GM23338 (cell line): ENCODE data around the gene HADHB. TPM values are rescaled to one million over a fixed set of nuclear protein-coding genes. Genes with fewer than 3 reads are reported as not detected.
"Not testable (repeated sequence)": the region's sequence is repeated elsewhere in the genome, so short reads cannot be mapped to it uniquely, and the experiment has no call there.

ENCODE experiments used
- ATAC-seq: fragments of 200-7000 bp; cut with Tn5 transposase; 3 replicates; pipeline ENCODE4 v1.9.1; 2020
- DNase-seq: peaks from one replicate; pipeline ENCODE4 v3.0.0-alpha.2; 2015; ENCODE audit warnings: low spot score
- H2AFZ ChIP-seq: fragments of 200-600 bp; sonication (generic); 2 replicates; pipeline ENCODE4 v1.8.0; 2016; ENCODE audit warnings: antibody characterized with exemption, mild to moderate bottlenecking, moderate library complexity
- H3F3A ChIP-seq: fragments of 200-600 bp; sonication (generic); replicated peaks from 2 replicates; pipeline ENCODE4 v1.8.0; 2017; ENCODE audit warnings: antibody characterized with exemption, mixed run types, low read depth
- H3K27ac ChIP-seq: fragments of 200-600 bp; sonication (generic); 2 replicates; pipeline ENCODE4 v1.6.1; 2016; ENCODE audit warnings: low read depth
- H3K27me3 ChIP-seq: fragments of 200-600 bp; sonication (generic); 2 replicates; pipeline ENCODE4 v1.8.0; 2016; ENCODE audit warnings: mild to moderate bottlenecking, mixed run types, moderate library complexity; ENCODE audit not compliant: insufficient read depth
- H3K36me3 ChIP-seq: fragments of 200-600 bp; sonication (generic); 2 replicates; pipeline ENCODE4 v1.8.0; 2016; ENCODE audit warnings: mild to moderate bottlenecking; ENCODE audit not compliant: insufficient read depth
- H3K4me1 ChIP-seq: fragments of 200-600 bp; sonication (generic); 2 replicates; pipeline ENCODE4 v1.8.0; 2016; ENCODE audit warnings: mild to moderate bottlenecking, moderate library complexity; ENCODE audit not compliant: insufficient read depth
- H3K4me2 ChIP-seq: fragments of 200-600 bp; sonication (generic); 2 replicates; pipeline ENCODE4 v1.7.1; 2017; ENCODE audit warnings: mixed run types
- H3K4me3 ChIP-seq: fragments of 200-600 bp; sonication (generic); 2 replicates; pipeline ENCODE4 v1.6.1; 2016; ENCODE audit warnings: mixed run types
- H3K79me2 ChIP-seq: fragments of 200-600 bp; sonication (generic); replicated peaks from 2 replicates; pipeline ENCODE4 v1.8.0; 2017; ENCODE audit warnings: mild to moderate bottlenecking; ENCODE audit not compliant: insufficient read depth
- H3K9me2 ChIP-seq: fragments of 200-600 bp; sonication (generic); 2 replicates; pipeline ENCODE4 v1.8.0; 2017; ENCODE audit not compliant: insufficient read depth
- H4K20me1 ChIP-seq: fragments of 200-600 bp; sonication (generic); replicated peaks from 2 replicates; pipeline ENCODE4 v1.8.0; 2017; ENCODE audit warnings: mild to moderate bottlenecking; ENCODE audit not compliant: insufficient read depth
- H3K27ac Mint-ChIP-seq: 2 replicates; pipeline ENCODE4 v1.8.0; 2020; ENCODE audit warnings: inconsistent platforms, mild to moderate bottlenecking, moderate library complexity, mixed read lengths
- H3K27me3 Mint-ChIP-seq: 3 replicates; pipeline ENCODE4 v1.8.0; 2022; ENCODE audit warnings: low read depth, mild to moderate bottlenecking, moderate library complexity, mixed read lengths, inconsistent platforms; ENCODE audit not compliant: insufficient read depth, poor library complexity
- H3K36me3 Mint-ChIP-seq: 3 replicates; pipeline ENCODE4 v1.8.0; 2021; ENCODE audit warnings: low read depth, mild to moderate bottlenecking, inconsistent platforms, moderate library complexity, mixed read lengths
- H3K4me1 Mint-ChIP-seq: 3 replicates; pipeline ENCODE4 v1.8.0; 2020; ENCODE audit warnings: mild to moderate bottlenecking, inconsistent platforms, mixed read lengths
- H3K4me3 Mint-ChIP-seq: 3 replicates; pipeline ENCODE4 v1.8.0; 2021; ENCODE audit warnings: moderate library complexity, mild to moderate bottlenecking, inconsistent platforms, mixed read lengths
- H3K9me3 Mint-ChIP-seq: 3 replicates; pipeline ENCODE4 v1.8.0; 2020; ENCODE audit warnings: moderate library complexity, mild to moderate bottlenecking, inconsistent platforms, mixed read lengths
- EZH2 ChIP-seq: fragments of 200-600 bp; sonication (generic); IDR thresholded peaks from one replicate; pipeline ENCODE4 v1.8.0; 2017; ENCODE audit warnings: antibody characterized with exemption, mild to moderate bottlenecking, low read depth; ENCODE audit not compliant: unreplicated experiment
- NANOG ChIP-seq: IDR thresholded peaks from 2 replicates; pipeline ENCODE4 v1.6.1; 2016; ENCODE audit warnings: antibody characterized with exemption, borderline replicate concordance
- POLR2AphosphoS5 ChIP-seq: IDR thresholded peaks from 2 replicates; pipeline ENCODE4 v1.6.1; 2016; ENCODE audit warnings: antibody characterized with exemption, low read depth
- STAT1 ChIP-seq: IDR thresholded peaks from one replicate; pipeline ENCODE4 v1.6.1; 2016; ENCODE audit warnings: antibody characterized with exemption; ENCODE audit not compliant: unreplicated experiment
- ZNF114 ChIP-seq: fragments of 250-450 bp; sonication (Bioruptor Pico); IDR thresholded peaks from 2 replicates; pipeline ENCODE4 v1.5.0; 2020; ENCODE audit warnings: mild to moderate bottlenecking, moderate library complexity
- polyA plus RNA-seq: library from polyadenylated mRNA; unstranded; fragments of >200 nt; fragmentation: Nextera tagmentation; extraction: Ambion mirVana; gene quantifications from 2 replicates; pipeline ENCODE4 v1.2.1, GENCODE V29; 2016
- total RNA-seq: library from RNA; depleted of rRNA; stranded (reverse); fragments of >200 nt; shearing (Covaris generic); gene quantifications from 2 replicates; pipeline ENCODE4 v1.2.3, GENCODE V29; 2014
- TF ChIP-seq, protein P1 (sequence below): IDR thresholded peaks from one replicate; pipeline ENCODE4 v1.6.1; 2018; ENCODE audit warnings: antibody characterized with exemption; ENCODE audit not compliant: unreplicated experiment
- TF ChIP-seq, protein P2 (sequence below), 2 experiments: fragments of 200-600 bp in 1 of 2; sonication (generic) in 1 of 2; conservative IDR thresholded peaks; 2 replicates each; pipeline versions ENCODE4 v1.5.1 to v1.6.1; 2016 to 2017; ENCODE audit warnings: antibody characterized with exemption in 2 of 2, low read depth in 2 of 2, mild to moderate bottlenecking in 2 of 2, moderate library complexity in 1 of 2
- TF ChIP-seq, protein P3 (sequence below): IDR thresholded peaks from 2 replicates; pipeline ENCODE4 v1.6.1; 2016; ENCODE audit warnings: antibody characterized with exemption

The HADHB gene
- total and polyA plus RNA-seq, 2 experiments from 2014 or later, result 41.1 to 43.4 TPM

DNA sequence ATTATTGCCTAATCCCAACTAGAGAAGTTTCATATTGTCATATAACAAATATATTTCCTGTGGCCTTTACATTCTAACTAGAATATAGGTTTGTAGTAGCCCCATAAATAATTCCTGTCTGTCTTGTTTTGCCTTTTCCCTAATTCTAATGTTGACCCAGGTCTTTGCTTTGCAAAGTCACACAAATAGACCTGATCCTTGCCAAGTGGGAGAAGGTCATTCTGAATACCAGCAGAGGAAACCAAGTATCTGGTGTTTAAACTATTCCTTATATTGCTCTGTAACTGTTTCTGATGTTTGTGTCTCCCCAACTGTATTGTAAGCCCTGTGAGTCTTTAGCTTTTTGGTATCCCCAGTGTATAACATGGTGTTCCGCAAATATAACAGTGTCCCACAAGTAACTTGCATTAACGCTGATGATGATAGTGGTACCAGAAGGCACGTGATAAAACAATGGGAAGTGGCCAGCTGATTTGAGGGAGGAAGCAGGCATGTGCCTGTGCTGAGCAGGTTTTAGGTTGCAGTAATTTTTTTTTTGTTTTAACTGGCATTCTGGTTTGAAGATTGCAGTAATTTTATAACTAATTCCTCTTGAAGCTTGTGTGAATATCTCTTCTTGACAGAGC lies 11.1 kb downstream of the HADHB start (continued):
- TF ChIP-seq, protein P1, sequence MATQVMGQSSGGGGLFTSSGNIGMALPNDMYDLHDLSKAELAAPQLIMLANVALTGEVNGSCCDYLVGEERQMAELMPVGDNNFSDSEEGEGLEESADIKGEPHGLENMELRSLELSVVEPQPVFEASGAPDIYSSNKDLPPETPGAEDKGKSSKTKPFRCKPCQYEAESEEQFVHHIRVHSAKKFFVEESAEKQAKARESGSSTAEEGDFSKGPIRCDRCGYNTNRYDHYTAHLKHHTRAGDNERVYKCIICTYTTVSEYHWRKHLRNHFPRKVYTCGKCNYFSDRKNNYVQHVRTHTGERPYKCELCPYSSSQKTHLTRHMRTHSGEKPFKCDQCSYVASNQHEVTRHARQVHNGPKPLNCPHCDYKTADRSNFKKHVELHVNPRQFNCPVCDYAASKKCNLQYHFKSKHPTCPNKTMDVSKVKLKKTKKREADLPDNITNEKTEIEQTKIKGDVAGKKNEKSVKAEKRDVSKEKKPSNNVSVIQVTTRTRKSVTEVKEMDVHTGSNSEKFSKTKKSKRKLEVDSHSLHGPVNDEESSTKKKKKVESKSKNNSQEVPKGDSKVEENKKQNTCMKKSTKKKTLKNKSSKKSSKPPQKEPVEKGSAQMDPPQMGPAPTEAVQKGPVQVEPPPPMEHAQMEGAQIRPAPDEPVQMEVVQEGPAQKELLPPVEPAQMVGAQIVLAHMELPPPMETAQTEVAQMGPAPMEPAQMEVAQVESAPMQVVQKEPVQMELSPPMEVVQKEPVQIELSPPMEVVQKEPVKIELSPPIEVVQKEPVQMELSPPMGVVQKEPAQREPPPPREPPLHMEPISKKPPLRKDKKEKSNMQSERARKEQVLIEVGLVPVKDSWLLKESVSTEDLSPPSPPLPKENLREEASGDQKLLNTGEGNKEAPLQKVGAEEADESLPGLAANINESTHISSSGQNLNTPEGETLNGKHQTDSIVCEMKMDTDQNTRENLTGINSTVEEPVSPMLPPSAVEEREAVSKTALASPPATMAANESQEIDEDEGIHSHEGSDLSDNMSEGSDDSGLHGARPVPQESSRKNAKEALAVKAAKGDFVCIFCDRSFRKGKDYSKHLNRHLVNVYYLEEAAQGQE, result no peak
- no peak for TF ChIP-seq NANOG
- no peak for TF ChIP-seq EZH2

DNA sequence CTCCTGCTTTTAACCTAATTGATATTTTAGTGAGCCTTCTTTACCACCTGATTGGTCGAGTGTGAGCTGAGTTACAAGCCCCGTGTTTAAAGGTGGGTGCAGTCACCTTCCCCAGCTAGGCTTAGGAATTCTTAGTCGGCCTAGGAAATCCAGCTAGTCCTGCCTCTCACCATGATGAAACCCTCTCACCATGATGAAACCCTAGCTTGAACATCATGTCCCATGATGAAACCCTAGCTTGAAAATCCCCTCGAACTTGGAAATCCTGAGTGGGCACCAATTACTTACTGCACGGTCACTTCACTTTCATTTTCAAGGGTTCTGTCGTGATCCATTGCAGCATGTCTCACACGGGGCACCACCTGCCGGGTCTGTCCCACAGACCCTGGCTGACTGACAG lies 14.1 kb downstream of the HADHB start:
- H3K36me3 Mint-ChIP-seq, result peaks cover 24% of the 10 kb centered on the region
- ATAC-seq, result not testable (repeated sequence)

DNA sequence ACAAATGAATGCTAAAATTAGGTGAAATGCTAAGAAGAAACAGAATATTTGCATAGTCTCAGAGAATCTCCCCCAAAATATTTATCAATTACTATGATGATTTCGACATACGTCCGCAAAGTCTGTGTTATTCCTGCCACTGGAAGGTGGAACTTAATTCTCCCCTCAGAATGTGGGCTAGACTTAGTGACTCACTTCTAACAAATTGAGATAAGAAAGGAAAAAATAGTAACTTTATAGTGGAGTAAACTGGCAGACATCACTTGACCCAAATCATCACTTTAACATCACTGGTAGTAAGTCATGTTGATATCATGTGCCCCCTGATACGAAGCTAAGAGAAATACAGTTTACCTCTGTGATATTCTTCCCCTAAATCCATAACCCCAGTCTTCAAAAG lies 23.5 kb downstream of the HADHB start:
- no peak overlapping the region for H2AFZ ChIP-seq
- H3K27me3 Mint-ChIP-seq, result no peaks in the 10 kb centered on the region
- no peaks in the 10 kb centered on the region for H3K4me1 Mint-ChIP-seq
- H3K36me3 Mint-ChIP-seq, result peaks cover 2% of the 10 kb centered on the region; the same call in 1 of the 3 replicates
- no peaks in the 10 kb centered on the region for H3K27me3 ChIP-seq
- no peaks in the 10 kb centered on the region for H3K4me1 ChIP-seq
- no peak overlapping the region for H3K27ac Mint-ChIP-seq
- no peaks in the 10 kb centered on the region for H4K20me1 ChIP-seq
- H3K4me3 ChIP-seq, result no peak overlapping the region
- H3K79me2 ChIP-seq, result no peaks in the 10 kb centered on the region
- ATAC-seq (no peak), DNase-seq (no peak)
- H3K36me3 ChIP-seq, result 0 out of 2 replicates have a peak, but pooled peaks cover under 1% of the 10 kb centered on the region
- no peak overlapping the region for H3K4me3 Mint-ChIP-seq
- no peak overlapping the region for H3K4me2 ChIP-seq
- H3K27ac ChIP-seq, result no peak overlapping the region
- H3K9me3 Mint-ChIP-seq, result no peaks in the 10 kb centered on the region
- no peaks in the 10 kb centered on the region for H3K9me2 ChIP-seq
- no peaks in the 10 kb centered on the region for H3F3A ChIP-seq
- TF ChIP-seq POLR2AphosphoS5 (no peak), STAT1 (no peak), EZH2 (no peak), ZNF114 (CRISPR knock-in tag) (no peak)
- TF ChIP-seq, protein P2, sequence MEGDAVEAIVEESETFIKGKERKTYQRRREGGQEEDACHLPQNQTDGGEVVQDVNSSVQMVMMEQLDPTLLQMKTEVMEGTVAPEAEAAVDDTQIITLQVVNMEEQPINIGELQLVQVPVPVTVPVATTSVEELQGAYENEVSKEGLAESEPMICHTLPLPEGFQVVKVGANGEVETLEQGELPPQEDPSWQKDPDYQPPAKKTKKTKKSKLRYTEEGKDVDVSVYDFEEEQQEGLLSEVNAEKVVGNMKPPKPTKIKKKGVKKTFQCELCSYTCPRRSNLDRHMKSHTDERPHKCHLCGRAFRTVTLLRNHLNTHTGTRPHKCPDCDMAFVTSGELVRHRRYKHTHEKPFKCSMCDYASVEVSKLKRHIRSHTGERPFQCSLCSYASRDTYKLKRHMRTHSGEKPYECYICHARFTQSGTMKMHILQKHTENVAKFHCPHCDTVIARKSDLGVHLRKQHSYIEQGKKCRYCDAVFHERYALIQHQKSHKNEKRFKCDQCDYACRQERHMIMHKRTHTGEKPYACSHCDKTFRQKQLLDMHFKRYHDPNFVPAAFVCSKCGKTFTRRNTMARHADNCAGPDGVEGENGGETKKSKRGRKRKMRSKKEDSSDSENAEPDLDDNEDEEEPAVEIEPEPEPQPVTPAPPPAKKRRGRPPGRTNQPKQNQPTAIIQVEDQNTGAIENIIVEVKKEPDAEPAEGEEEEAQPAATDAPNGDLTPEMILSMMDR (conservative IDR thresholded peaks at IDR 0.05; ENCODE audit: low read depth in 2 of 2), result no peak
- TF ChIP-seq, protein P3, sequence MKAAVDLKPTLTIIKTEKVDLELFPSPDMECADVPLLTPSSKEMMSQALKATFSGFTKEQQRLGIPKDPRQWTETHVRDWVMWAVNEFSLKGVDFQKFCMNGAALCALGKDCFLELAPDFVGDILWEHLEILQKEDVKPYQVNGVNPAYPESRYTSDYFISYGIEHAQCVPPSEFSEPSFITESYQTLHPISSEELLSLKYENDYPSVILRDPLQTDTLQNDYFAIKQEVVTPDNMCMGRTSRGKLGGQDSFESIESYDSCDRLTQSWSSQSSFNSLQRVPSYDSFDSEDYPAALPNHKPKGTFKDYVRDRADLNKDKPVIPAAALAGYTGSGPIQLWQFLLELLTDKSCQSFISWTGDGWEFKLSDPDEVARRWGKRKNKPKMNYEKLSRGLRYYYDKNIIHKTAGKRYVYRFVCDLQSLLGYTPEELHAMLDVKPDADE, result no peak

More for the DNA sequence above, 14.1 kb downstream of the HADHB start:
- H3K4me1 Mint-ChIP-seq, H3K4me2 ChIP-seq, H3K36me3 ChIP-seq, H3K9me2 ChIP-seq, DNase-seq, H3K27me3 Mint-ChIP-seq, H3F3A ChIP-seq, H3K9me3 Mint-ChIP-seq, H3K4me1 ChIP-seq, H3K4me3 ChIP-seq, H3K27ac Mint-ChIP-seq, H4K20me1 ChIP-seq, H3K27me3 ChIP-seq, H3K79me2 ChIP-seq, H3K27ac ChIP-seq, H3K4me3 Mint-ChIP-seq, H2AFZ ChIP-seq: not testable (repeated sequence)
